ENCODE data around the gene C12orf42. TPM values are rescaled to one million over a fixed set of nuclear protein-coding genes. Genes with fewer than 3 reads are reported as not detected.
"Not testable (repeated sequence)": the region's sequence is repeated elsewhere in the genome, so short reads cannot be mapped to it uniquely, and the experiment has no call there.

The C12orf42 gene
- total RNA-seq, 3 donors from 2014 or later (not counting 1 experiment from before 2014, with no cell fraction given), result 1.3 to 1.7 (median 1.6) TPM

DNA sequence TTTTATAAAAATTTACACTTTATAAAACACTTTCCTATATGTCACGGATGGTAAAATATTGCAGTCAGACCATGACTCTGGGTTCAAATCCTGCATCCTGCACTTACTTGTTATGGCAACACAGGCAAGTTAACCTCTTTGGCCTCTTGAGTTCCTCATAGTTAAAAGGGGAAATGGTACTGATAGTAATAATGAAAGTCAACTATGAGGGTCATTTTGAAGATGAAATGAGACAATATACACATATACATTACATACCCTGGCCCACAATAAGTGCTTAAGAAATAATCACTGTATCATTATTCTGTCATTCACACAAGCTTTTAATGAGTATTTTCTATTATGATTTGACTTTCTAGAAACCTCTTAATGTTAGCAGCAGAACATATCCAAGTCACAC is 64.4 kb downstream of the C12orf42 start:
- DNase-seq (no peak), ATAC-seq (no peak)
- Mint-ChIP-seq H3K27me3 (ENCODE audit: low read depth in 2 of 2) (no peaks in the 10 kb centered on the region), H3K36me3 (peaks cover 15% of the 10 kb centered on the region), H3K4me1 (no peaks in the 10 kb centered on the region), H3K27ac (no peak overlapping the region), H3K4me3 (no peak overlapping the region), H3K9me3 (peaks cover 8 to 20% of the 10 kb centered on the region in 2 donors)
- intact Hi-C loops (cut with micrococcal nuclease), result no loop called here
- no peaks in the 10 kb centered on the region for H3K36me3 ChIP-seq (ENCODE audit: control insufficient read depth, insufficient read depth, low read length)
- no peaks in the 10 kb centered on the region for H3K9me3 ChIP-seq (ENCODE audit: control insufficient read depth, insufficient read depth, low read length)
- WGBS (ENCODE audit: insufficient coverage), result 94% methylated on average over 1 of the region's 1 CpG
- no peaks in the 10 kb centered on the region for H3K27me3 ChIP-seq (ENCODE audit: control insufficient read depth, insufficient read depth, low read length)
- no peaks in the 10 kb centered on the region for H3K4me1 ChIP-seq (ENCODE audit: control insufficient read depth, insufficient read depth, low read length)
- H3K27ac ChIP-seq (ENCODE audit: low read length), result no peak overlapping the region
- TF ChIP-seq, protein P1, sequence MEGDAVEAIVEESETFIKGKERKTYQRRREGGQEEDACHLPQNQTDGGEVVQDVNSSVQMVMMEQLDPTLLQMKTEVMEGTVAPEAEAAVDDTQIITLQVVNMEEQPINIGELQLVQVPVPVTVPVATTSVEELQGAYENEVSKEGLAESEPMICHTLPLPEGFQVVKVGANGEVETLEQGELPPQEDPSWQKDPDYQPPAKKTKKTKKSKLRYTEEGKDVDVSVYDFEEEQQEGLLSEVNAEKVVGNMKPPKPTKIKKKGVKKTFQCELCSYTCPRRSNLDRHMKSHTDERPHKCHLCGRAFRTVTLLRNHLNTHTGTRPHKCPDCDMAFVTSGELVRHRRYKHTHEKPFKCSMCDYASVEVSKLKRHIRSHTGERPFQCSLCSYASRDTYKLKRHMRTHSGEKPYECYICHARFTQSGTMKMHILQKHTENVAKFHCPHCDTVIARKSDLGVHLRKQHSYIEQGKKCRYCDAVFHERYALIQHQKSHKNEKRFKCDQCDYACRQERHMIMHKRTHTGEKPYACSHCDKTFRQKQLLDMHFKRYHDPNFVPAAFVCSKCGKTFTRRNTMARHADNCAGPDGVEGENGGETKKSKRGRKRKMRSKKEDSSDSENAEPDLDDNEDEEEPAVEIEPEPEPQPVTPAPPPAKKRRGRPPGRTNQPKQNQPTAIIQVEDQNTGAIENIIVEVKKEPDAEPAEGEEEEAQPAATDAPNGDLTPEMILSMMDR (IDR thresholded peaks at IDR 0.05), result no peak
- no peak overlapping the region for H3K4me3 ChIP-seq (ENCODE audit: low read length)

DNA sequence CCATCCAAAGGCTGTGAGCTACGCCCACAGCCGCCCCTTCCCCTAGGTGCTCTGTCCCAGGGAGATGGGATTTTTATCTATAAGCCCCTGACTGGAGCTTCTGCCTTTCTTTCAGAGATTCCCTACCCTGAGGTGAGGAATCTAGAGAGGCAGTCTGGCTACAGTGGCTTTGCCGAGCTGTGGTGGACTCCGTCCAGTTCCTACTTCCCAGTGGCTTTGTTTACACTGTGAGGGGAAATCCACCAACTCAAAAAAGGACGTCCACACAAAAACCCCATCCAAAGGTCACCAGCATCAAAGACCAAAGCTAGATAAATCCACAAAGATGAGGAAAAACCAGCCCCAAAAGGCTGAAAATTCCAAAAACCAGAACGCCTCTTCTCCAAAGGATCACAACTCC is 70.1 kb downstream of the C12orf42 start:
- H3K27me3 Mint-ChIP-seq (ENCODE audit: low read depth in 2 of 2); H3K9me3 ChIP-seq (ENCODE audit: control insufficient read depth, insufficient read depth, low read length); H3K4me3 Mint-ChIP-seq; DNase-seq; H3K27me3 ChIP-seq (ENCODE audit: control insufficient read depth, insufficient read depth, low read length); H3K4me1 ChIP-seq (ENCODE audit: control insufficient read depth, insufficient read depth, low read length); intact Hi-C loops (cut with micrococcal nuclease); H3K4me1 Mint-ChIP-seq; H3K4me3 ChIP-seq (ENCODE audit: low read length); H3K27ac Mint-ChIP-seq; ATAC-seq; H3K27ac ChIP-seq (ENCODE audit: low read length); H3K36me3 ChIP-seq (ENCODE audit: control insufficient read depth, insufficient read depth, low read length): not testable (repeated sequence)
- Mint-ChIP-seq H3K36me3 (peaks cover 15% of the 10 kb centered on the region), H3K9me3 (peaks cover 11 to 24% of the 10 kb centered on the region in 2 donors)
- WGBS (ENCODE audit: insufficient coverage), result 71% methylated on average over 4 of the region's 6 CpGs

DNA sequence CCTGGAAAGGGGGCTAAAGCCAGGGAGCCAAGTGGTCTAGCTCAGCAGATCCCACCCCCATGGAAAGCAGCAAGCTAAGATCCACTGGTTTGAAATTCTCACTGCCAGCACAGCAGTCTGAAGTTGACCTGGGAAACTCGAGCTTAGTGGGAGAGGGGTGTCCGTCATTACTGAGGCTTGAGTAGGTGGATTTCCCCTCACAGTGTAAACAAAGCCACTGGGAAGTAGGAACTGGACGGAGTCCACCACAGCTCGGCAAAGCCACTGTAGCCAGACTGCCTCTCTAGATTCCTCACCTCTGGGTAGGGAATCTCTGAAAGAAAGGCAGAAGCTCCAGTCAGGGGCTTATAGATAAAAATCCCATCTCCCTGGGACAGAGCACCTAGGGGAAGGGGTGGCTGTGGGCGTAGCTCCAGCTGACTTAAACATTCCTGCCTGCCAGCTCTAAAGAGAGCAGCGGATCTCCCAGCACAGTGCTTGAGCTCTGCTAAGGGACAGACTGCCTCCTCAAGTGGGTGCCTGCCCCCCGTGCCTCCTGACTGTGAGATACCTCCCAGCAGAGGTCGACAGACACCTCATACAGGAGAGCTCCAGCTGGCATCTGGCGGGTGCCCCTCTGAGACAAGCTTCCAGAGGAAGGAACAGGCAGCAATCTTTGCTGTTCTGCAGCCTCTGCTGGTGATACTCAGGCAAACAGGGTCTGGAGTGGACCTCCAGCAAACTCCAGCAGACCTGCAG is 70.8 kb downstream of the C12orf42 start:
- 80% methylated on average over 8 of the region's 9 CpGs for WGBS (ENCODE audit: insufficient coverage)
- not testable (repeated sequence) for H3K27ac Mint-ChIP-seq

DNA sequence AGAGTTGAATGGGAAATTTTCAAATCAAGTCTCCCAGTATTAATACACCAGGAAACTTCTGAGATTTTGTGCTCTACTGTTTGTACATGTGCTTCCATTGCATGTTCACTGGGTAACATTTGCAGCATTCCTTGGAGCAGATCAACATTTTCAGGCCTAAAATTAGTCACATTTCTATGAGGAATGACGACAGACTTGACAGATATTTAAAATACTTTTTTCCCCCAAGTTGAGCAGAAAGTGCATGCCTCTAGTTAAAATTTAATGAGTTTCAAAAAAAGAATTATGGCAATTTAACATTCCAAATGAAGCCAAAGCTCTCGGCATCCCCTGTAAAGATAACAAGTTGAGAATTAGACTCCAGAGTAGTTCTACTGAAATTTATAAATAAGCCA is 72.3 kb downstream of the C12orf42 start:
- TF ChIP-seq, protein P1 (IDR thresholded peaks at IDR 0.05), result no peak
- ATAC-seq (no peak), DNase-seq (no peak)
- WGBS (ENCODE audit: insufficient coverage), result 100% methylated on average over 1 of the region's 2 CpGs
- Mint-ChIP-seq H3K9me3 (peaks cover 8 to 20% of the 10 kb centered on the region in 2 donors), H3K27ac (no peak overlapping the region), H3K36me3 (peaks cover 15% of the 10 kb centered on the region), H3K27me3 (ENCODE audit: low read depth in 2 of 2) (no peaks in the 10 kb centered on the region), H3K4me3 (no peak overlapping the region), H3K4me1 (no peaks in the 10 kb centered on the region)
- Histone ChIP-seq H3K4me1 (ENCODE audit: control insufficient read depth, insufficient read depth, low read length) (no peaks in the 10 kb centered on the region), H3K4me3 (ENCODE audit: low read length) (no peak overlapping the region), H3K27me3 (ENCODE audit: control insufficient read depth, insufficient read depth, low read length) (no peaks in the 10 kb centered on the region), H3K27ac (ENCODE audit: low read length) (no peak overlapping the region), H3K36me3 (ENCODE audit: control insufficient read depth, insufficient read depth, low read length) (no peaks in the 10 kb centered on the region), H3K9me3 (ENCODE audit: control insufficient read depth, insufficient read depth, low read length) (no peaks in the 10 kb centered on the region)
- intact Hi-C loops (cut with micrococcal nuclease), result no loop called here

More for the DNA sequence above, 70.8 kb downstream of the C12orf42 start:
- H3K27me3 Mint-ChIP-seq (ENCODE audit: low read depth in 2 of 2); H3K9me3 ChIP-seq (ENCODE audit: control insufficient read depth, insufficient read depth, low read length); H3K4me3 ChIP-seq (ENCODE audit: low read length); H3K4me1 ChIP-seq (ENCODE audit: control insufficient read depth, insufficient read depth, low read length); DNase-seq; H3K27me3 ChIP-seq (ENCODE audit: control insufficient read depth, insufficient read depth, low read length); H3K27ac ChIP-seq (ENCODE audit: low read length); H3K4me3 Mint-ChIP-seq; H3K4me1 Mint-ChIP-seq; H3K36me3 ChIP-seq (ENCODE audit: control insufficient read depth, insufficient read depth, low read length); intact Hi-C loops (cut with micrococcal nuclease); ATAC-seq: not testable (repeated sequence)
- peaks cover 9 to 23% of the 10 kb centered on the region in 2 donors for H3K9me3 Mint-ChIP-seq
- H3K36me3 Mint-ChIP-seq, result peaks cover 15% of the 10 kb centered on the region
